ENCODE measurements around the gene LRRC70.
"Not testable (repeated sequence)": the region's sequence is repeated elsewhere in the genome, so short reads cannot be mapped to it uniquely, and the experiment has no call there.

LRRC70 gene

DNA sequence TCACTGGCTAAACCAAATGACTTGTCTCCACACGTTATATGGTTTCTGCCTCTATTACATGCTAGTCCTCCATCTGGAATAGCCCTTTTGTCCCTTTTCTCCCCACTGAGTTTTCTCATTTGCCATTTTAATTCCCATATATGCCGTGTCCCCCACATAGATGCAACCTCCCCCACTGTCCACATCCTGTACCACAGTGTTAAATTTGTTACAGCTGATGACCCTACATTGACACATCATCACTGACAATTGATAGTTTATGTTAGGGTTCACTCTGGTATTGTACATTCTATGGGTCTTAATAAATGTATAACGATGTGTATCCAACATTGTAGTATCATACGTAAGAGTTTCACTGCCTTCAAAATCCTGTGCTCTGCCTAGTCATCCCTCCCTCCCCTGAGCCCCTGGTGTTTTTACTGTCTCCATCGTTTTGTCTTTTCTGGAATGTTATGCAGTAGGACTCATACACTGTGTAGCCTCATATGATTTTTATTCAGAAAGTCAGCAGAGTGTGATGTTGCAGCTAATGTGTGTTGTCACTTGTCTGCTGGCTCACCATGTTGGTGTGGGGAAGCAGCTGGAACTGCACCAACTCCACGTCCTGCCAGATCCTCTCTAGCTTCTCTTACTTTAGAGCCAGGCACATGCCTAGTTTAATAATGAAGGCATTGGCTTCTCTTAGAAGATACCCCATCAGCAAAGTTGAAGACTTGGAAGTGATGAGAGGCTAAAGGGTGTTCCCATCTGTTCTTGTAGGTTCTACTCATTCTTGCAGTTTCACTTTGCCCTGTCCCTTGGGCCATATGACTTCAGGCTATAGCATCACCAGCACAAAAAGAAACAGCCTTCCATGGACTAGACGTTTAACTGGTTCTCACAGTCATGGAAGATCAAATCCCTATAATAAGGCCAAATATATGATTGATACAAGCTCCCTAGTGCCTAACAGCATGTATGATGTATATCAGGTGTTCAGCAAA is 30.2 kb downstream of the LRRC70 start:
- DNase-seq: no peak

DNA sequence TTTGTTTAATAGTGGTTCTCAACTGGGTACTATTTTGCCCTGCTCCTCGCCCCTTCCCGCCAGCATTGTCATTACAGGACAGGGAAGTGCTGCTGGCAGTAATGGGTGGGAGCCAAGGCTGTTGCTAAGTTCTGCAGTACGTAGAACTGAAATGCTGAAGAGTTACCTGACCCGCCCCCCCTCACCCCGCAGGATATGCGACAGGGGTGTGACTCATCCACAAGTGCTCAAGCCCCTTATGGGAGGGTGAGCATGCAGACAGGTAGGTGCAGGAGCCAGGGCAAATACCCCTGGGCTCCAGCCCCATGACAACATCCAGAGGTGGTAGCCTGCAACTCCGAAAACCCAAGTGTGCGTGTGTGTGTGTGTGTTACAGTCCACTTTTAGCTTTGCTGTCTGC is 35.7 kb downstream of the LRRC70 start:
- DNase-seq: no peak

DNA sequence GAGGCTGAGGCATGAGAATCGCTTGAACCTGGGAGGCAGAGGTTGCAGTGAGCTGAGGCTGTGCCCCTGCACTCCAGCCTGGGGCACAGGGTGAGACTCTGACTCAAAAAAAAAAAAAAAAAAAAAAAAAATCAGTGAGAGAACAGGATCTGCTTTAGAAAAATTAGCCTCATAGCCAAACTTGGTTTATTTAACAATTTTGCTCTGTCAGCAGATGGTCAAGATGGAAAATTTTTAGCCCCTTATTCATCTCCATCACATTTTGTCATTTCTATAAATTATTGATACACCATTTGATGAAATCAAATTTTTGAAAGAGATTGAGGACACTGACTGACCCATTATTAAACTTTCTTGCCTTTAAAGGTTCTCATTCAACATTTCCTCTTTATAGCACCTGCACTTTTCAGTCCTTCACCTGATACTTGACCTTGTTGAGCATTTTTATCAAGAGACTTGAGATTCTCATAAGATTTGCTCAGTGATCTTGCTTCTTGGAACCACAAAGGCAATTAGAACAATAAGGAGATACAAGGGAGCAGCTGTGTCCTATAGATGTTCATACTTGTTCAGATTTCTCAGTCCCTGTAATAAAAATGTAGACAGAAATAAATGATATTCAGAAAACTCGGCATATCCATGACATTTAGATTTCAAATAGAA is 38.1 kb downstream of the LRRC70 start:
- DNase-seq: no peak

DNA sequence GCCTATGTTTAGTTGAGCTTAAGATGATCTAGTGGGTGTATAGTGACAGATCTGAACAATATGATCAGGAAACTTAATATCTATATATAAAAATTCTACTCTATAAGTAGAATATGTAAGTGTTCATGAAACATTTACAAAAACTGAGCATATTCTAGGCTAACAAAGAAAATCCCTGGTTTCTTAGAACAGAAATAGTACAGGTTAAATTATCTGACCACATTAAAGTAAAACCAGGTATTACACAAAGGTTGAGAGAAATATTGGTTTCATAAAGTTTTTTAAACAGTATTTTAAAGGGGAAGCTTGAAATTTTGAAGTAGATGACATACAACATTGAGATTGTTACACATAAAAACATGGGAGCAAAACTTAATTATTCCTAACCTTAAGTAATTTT is 39.3 kb downstream of the LRRC70 start:
- DNase-seq: no peak

DNA sequence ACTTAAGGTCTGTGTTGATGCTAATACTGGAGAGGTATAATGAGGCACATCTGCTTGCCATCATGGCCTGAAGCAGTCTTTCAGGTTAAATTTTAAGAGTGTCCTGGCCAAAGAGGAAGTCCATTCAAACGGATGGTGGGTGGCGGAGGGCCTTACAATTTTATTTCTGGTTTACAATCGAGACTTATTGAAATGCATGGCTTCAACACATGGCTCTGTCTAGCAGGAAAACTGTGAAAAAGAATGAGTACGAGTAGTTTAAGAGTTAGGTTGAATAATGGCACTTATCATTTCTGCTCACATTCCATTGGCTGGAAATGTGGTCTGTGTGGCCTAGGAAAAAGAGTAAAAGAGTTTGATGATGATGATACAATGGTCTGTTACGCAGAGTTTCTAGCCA is 42.1 kb downstream of the LRRC70 start:
- no peak for DNase-seq

DNA sequence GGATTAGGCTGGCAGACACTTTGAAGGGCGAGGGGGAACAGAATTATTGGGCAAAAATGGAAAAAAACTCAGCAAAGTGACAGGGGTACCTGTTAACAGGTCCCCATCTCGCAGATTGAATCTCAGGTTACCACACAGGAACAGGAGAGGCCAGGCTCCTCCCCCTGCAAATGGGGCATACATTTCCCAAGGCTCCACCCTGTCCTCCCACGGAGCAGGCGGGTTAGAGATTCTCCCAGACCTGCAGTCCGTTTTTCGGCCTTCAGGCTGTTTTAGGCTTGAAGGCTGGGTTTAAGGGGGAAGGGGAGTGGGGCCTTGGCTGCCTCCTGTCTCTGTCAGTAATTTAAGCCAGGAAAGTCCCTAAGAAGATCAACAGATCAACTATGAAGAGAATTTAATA is 42.7 kb downstream of the LRRC70 start:
- no peak for DNase-seq

DNA sequence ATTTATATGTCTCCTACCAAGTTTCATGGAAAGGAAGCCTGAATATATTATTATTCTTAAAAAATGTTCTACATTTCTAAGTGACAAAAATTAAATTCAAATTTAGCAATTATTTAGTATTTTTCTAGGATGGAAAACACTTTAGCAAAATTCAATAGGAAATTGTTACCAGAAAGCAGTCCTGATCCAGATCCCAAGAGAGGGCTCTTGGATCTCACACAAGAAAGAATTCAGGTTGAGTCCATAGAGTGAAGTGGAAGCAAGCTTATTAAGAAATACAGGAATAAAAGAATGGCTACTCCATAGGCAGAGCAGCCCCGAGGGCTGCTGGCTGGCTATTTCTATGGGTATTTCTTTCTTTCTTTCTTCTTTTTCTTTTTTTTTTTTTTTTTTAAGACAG is 44.7 kb downstream of the LRRC70 start:
- no peak for DNase-seq

DNA sequence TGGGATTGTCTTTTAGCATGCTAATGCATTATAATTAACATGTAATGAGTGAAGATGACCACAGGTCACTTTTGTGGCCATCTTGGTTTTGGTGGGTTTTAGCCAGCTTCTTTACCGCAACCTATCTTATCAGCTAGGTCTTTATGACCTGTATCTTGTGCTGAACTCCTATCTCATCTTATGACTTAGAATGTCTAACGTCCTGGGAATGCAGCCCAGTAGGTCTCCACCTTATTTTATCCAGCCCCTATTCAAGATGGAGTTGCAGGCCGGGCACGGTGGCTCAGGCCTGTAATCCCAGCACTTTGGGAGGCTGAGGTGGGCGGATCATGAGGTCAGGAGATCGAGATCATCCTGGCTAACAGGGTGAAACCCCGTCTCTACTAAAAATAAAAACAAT is 45.8 kb downstream of the LRRC70 start:
- not testable (repeated sequence) for DNase-seq

DNA sequence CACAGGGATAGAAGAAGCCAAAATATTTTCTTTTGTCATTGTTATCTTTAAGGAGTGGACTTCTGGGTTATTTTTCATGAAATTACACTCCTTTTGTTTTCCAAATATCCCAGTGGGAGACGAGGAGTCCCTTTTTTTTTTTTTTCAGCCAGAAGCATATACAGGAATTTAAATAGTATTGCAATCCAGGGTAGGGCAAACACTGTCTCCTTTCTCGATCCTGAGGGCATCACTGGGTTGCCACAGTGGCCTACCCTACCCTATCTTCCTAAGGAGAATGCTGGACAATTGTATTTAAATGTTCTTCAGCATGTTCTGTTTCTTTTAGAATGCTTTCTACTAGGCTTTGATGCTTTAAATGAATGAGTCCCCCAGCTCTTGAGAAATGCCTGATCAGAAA is 47.9 kb downstream of the LRRC70 start:
- no peak for DNase-seq

DNA sequence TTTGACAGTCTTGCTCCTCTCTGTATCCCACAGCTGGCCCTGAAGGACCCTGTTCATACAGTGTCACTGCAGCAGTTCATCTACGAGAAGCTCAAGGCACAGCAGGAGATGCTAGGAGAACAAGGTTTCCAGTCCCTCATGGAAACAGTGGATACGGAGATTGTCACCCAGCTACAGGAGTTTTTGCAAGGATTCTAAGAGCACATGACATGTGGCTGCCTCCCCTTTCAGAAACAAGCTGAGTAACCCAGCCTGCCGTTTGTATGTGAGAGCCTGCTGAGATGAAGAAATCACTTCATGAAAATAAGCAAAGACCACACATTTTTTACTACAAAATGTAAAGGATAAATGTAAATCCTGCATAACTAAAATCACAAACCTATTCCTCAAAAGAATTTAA is 48.5 kb downstream of the LRRC70 start:
- DNase-seq: no peak

DNA sequence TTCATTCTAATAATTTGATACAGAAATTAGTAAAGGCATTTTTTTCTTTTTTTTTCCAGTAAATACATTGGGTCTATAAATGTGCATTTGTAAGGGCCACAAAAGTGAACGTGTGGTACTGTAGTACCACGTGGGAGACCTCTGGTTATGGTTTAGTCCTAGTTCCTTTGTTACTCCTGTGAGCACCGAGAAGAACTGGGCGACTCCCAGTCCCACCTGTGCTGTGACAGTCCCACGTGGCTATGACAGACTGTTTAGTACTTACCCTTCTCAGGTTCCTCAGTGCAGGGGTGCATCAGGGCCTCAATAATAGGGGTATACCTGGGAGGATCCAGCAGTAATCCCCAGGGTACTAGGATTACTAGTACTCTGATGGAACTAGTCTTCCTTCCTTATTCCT is 49.3 kb downstream of the LRRC70 start:
- no peak for DNase-seq

Measured in CD4-positive, alpha-beta T cell treated with Interleukin-4 for 4 hours (primary cell).